HG02642 (cell line): ENCODE results near the gene ABI2.
"Not testable (repeated sequence)": the region's sequence is repeated elsewhere in the genome, so short reads cannot be mapped to it uniquely, and the experiment has no call there.

ENCODE experiments used
- ATAC-seq: cut with Tn5 transposase; IDR thresholded peaks from one replicate; pipeline ENCODE4 v1.9.1; 2021; ENCODE audit warnings: mild to moderate bottlenecking; ENCODE audit not compliant: unreplicated experiment, poor library complexity

Gene ABI2

GRCh38 chr2:203412546-203413331, 84.5 kb downstream of the ABI2 start:
- ATAC-seq = no peak

- ATAC-seq = no peak
Measured at GRCh38 chr2:203413796-203414195, 85.6 kb downstream of the ABI2 start.

- no peak for ATAC-seq
Measured at GRCh38 chr2:203418271-203418670, 90.1 kb downstream of the ABI2 start.

GRCh38 chr2:203427061-203427460, 98.9 kb downstream of the ABI2 start:
- no peak for ATAC-seq

GRCh38 chr2:203429643-203430042, 101.4 kb downstream of the ABI2 start:
- ATAC-seq = not testable (repeated sequence)

- ATAC-seq = no peak
Measured at GRCh38 chr2:203431391-203432185, 103.4 kb downstream of the ABI2 start.

- ATAC-seq = no peak
Measured at GRCh38 chr2:203432811-203433210, 104.6 kb downstream of the ABI2 start.

- no peak for ATAC-seq
Measured at GRCh38 chr2:203436496-203436895, 108.3 kb downstream of the ABI2 start.

GRCh38 chr2:203437511-203437910, 109.3 kb downstream of the ABI2 start:
- no peak for ATAC-seq

- no peak for ATAC-seq
Measured at GRCh38 chr2:203438528-203438927, 110.3 kb downstream of the ABI2 start.

GRCh38 chr2:203440671-203441070, 112.5 kb downstream of the ABI2 start:
- ATAC-seq = no peak

GRCh38 chr2:203441463-203441862, 113.3 kb downstream of the ABI2 start:
- ATAC-seq = no peak

- ATAC-seq = no peak
Measured at GRCh38 chr2:203442463-203442862, 114.3 kb downstream of the ABI2 start.

- no peak for ATAC-seq
Measured at GRCh38 chr2:203444738-203445137, 116.5 kb downstream of the ABI2 start.

- no peak for ATAC-seq
Measured at GRCh38 chr2:203446071-203446481, 117.9 kb downstream of the ABI2 start.

- ATAC-seq = no peak
Measured at GRCh38 chr2:203446780-203447179, 118.6 kb downstream of the ABI2 start.

GRCh38 chr2:203450561-203450960, 122.4 kb downstream of the ABI2 start:
- ATAC-seq = no peak

GRCh38 chr2:203451011-203451410, 122.8 kb downstream of the ABI2 start:
- no peak for ATAC-seq

GRCh38 chr2:203451689-203452088, 123.5 kb downstream of the ABI2 start:
- no peak for ATAC-seq

GRCh38 chr2:203453858-203454451, 125.8 kb downstream of the ABI2 start:
- ATAC-seq = no peak

GRCh38 chr2:203455209-203455608, 127.0 kb downstream of the ABI2 start:
- no peak for ATAC-seq
